DMS53 treated with DMSO at 0.1 percent for 48 hours (cell line): Measurements from ENCODE around the gene DNMT3A.
A peak's percentile ranks its signal among the peaks of the same experiment; 100 is the strongest.

Experiments used
- DNase-seq: peaks from one replicate; lab custom pipeline; 2025; ENCODE audit not compliant: unreplicated experiment; lab: John Stamatoyannopoulos, UW

DNMT3A gene

GRCh38 chr2:25373269-25373981 is 31.7 kb upstream of the DNMT3A start:
- DNase-seq, result peak; percentile 87

- no peak for DNase-seq
Observed at GRCh38 chr2:25372405-25373268, 30.9 kb upstream of the DNMT3A start.

GRCh38 chr2:25371253-25372241 is 29.8 kb upstream of the DNMT3A start:
- DNase-seq, result no peak

GRCh38 chr2:25369876-25370275 is 28.2 kb upstream of the DNMT3A start:
- DNase-seq, result no peak

GRCh38 chr2:25369439-25369838 is 27.7 kb upstream of the DNMT3A start:
- no peak for DNase-seq

GRCh38 chr2:25368660-25369059 is 26.9 kb upstream of the DNMT3A start:
- no peak for DNase-seq

GRCh38 chr2:25367296-25367695 is 25.6 kb upstream of the DNMT3A start:
- DNase-seq, result no peak

- DNase-seq, result no peak
Observed at GRCh38 chr2:25366629-25367028, 24.9 kb upstream of the DNMT3A start.

GRCh38 chr2:25365241-25365640 is 23.5 kb upstream of the DNMT3A start:
- DNase-seq, result no peak

GRCh38 chr2:25363733-25364132 is 22.0 kb upstream of the DNMT3A start:
- DNase-seq, result no peak

GRCh38 chr2:25362434-25363145 is 20.9 kb upstream of the DNMT3A start:
- no peak for DNase-seq

GRCh38 chr2:25362049-25362433 is 20.3 kb upstream of the DNMT3A start:
- peak; percentile 80 for DNase-seq

GRCh38 chr2:25361261-25362048 is 19.7 kb upstream of the DNMT3A start:
- no peak for DNase-seq

- DNase-seq, result no peak
Observed at GRCh38 chr2:25358836-25359235, 17.1 kb upstream of the DNMT3A start.

GRCh38 chr2:25358249-25358815 is 16.6 kb upstream of the DNMT3A start:
- DNase-seq, result no peak

- no peak for DNase-seq
Observed at GRCh38 chr2:25356088-25356487, 14.4 kb upstream of the DNMT3A start.

- DNase-seq, result no peak
Observed at GRCh38 chr2:25355270-25355669, 13.5 kb upstream of the DNMT3A start.

- DNase-seq, result no peak
Observed at GRCh38 chr2:25354116-25354515, 12.4 kb upstream of the DNMT3A start.

- no peak for DNase-seq
Observed at GRCh38 chr2:25349397-25349796, 7.7 kb upstream of the DNMT3A start.
